Activated CD4-positive, alpha-beta T cell treated with anti-CD3 and anti-CD28 coated beads, Interleukin-2, Interleukin-6, amounts not matched to agents 100 ng/mL and 50 ng/mL, durations not matched to agents 16 hours and 8 hours (primary cell): Measurements from ENCODE around the gene FOXR1.
"Not testable (repeated sequence)": the region's sequence is repeated elsewhere in the genome, so short reads cannot be mapped to it uniquely, and the experiment has no call there.

Experiments
- DNase-seq: peaks from one replicate; pipeline ENCODE4 v3.0.0-alpha.2; 2020

Gene FOXR1

GRCh38 chr11:118998388-118998717, 26.8 kb downstream of the FOXR1 start:
- no peak for DNase-seq

- no peak for DNase-seq
These were observed 27.3 kb downstream of the FOXR1 start for GRCh38 chr11:118998822-118999221.

GRCh38 chr11:119000906-119001305, 29.3 kb downstream of the FOXR1 start:
- DNase-seq: no peak

DNA sequence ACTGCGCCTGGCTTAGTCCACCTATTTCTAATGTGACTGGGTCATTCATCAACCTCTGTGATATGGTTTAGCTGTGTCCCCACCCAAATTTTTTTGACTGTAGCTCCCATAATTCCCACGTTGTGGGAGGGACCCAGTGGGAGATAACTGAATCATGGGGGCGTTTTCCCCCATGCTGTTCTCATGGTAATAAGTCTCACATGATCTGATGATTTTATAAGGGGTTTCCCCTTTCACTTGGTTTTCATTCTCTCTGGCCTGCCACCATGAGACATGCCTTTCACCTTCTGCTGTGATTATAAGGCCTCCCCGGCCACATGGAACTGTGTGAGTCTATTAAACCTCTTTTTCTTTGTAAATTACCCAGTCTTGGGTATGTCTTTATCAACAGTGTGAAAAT, 35.1 kb downstream of the FOXR1 start:
- no peak for DNase-seq

DNA sequence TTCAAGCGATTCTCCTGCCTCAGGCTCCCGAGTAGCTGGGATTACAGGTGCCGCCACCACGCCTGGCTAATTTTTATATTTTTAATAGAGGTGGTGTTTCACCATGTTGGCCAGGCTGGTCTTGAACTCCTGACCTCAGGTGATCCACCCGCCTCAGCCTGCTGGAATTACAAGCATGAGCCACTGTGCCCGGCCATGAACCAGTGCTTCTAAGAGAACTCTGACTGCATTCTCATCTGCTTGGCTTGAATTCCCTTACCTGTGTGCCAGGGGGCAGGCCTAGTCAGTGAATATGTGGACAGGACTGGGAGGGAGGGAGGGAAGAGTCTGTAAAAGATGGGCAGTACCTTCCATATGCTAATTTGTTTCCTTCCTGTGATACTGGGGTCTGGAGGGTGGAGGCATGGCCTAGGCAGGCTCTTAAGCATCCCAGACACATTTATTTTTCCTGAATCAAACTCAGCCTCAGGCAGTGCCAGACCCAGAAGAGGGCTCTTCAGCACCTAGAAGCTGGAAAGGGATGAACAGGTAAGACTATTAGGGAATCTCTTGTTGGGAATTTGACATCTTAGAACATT, 40.0 kb downstream of the FOXR1 start:
- no peak for DNase-seq

- DNase-seq: no peak
These were observed 41.1 kb downstream of the FOXR1 start for GRCh38 chr11:119012629-119013170.

DNA sequence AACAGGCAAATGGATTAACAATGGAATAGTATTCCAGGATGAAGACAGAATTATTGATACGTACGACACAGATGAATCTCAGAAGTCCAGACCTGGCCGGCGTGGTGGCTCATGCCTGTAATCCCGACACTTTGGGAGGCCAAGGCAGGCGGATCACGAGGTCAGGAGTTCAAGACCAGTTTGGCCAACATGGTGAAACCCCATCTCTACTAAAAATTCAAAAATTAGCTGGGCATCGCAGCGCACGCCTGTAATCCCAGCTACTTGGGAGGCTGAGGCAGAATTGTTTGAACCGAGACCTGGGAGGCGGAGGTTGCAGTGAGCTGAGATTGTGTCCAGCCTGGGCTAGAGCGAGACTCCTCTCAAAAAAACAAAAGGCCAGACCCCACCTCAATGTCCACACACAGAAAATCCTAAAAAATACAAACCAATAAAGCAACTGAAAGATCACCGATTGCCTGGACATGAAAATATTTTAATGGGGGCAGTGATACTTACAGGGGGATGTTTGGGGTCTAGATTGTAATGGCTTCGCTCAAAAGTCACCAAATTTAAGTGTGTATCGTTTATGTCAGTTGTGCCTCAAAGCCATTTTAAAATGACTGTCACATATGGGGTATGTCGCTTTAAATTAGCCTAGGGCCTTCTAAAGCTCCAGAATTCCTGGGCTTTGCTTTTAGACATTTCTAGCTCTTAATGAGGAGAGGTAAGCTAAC, 42.8 kb downstream of the FOXR1 start:
- no peak for DNase-seq

DNA sequence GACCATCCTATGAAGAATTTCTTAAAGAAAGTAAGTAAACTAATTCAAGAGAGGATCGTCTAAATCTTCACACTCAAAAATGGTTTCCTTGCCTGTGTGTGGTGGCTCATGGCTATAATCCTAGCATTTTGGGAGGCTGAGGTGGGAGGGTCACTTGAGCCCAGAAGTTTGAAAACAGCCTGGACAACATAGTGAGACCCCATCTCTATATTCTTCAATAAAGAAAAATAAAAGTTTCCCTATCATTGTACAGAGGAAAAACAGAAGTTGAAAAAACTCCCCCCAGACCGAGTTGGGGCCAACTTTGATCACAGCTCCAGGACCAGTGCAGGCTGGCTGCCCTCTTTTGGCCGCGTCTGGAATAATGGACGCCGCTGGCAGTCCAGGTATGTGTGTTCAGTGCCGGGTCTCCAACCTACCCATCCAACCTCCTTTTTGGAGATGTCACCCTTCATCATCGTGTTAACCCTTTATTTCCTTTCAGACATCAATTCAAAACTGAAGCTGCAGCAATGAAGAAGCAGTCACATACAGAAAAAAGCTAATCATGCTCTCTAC, 43.6 kb downstream of the FOXR1 start:
- no peak for DNase-seq

GRCh38 chr11:119016216-119017009, 44.9 kb downstream of the FOXR1 start:
- DNase-seq: no peak

- not testable (repeated sequence) for DNase-seq
These were observed 45.8 kb downstream of the FOXR1 start for GRCh38 chr11:119017377-119017776.

GRCh38 chr11:119018074-119018938, 46.7 kb downstream of the FOXR1 start, which contains the start of the genes RPS25 and TRAPPC4:
RPS25 (minus strand) TSS chr11:119018343; CDS start chr11:119018284, 59 bp downstream.
TRAPPC4 (plus strand) TSS chr11:119018766; CDS start chr11:119018796, 30 bp downstream.
- DNase-seq: peak; percentile 97

DNA sequence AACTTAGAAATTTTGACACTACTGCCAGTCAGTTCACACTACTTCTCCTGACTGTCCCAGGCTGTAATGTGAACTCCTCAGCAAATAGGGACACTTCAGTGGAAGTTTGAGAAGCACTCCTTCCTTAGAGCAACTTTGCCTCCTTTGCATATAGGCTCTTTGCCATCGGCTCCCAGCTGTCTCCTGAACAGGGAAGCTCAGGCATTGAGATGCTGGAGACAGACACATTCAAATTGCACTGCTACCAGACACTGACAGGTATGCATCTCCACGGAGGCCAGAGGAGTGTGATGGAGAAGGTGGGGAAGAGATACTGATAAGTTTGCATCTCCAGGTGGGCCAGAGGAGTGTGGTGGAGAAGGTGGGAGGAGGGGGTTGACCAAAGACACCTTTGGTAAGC, 48.4 kb downstream of the FOXR1 start:
- DNase-seq: no peak

DNA sequence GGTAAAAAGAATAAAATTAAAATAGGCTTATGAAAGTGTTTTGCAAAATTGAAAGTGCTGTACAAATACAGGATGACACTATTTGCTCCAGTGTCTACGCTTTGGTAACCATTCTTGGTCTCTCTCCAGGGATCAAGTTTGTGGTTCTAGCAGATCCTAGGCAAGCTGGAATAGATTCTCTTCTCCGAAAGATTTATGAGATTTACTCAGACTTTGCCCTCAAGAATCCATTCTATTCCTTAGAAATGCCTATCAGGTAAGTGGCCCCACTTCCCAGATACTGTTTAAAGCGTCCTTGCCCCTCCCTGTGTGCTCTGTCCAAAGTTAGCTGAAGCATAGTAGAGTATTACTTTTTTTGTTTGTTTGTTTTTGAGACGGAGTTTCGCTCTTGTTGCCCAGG, 50.1 kb downstream of the FOXR1 start:
- DNase-seq: no peak

GRCh38 chr11:119023741-119024140, 52.2 kb downstream of the FOXR1 start:
- no peak for DNase-seq

GRCh38 chr11:119024430-119025098, 53.0 kb downstream of the FOXR1 start:
- no peak for DNase-seq

- DNase-seq: no peak
These were observed 53.5 kb downstream of the FOXR1 start for GRCh38 chr11:119025099-119025473.

GRCh38 chr11:119025541-119025940, 54.0 kb downstream of the FOXR1 start:
- DNase-seq: no peak

DNA sequence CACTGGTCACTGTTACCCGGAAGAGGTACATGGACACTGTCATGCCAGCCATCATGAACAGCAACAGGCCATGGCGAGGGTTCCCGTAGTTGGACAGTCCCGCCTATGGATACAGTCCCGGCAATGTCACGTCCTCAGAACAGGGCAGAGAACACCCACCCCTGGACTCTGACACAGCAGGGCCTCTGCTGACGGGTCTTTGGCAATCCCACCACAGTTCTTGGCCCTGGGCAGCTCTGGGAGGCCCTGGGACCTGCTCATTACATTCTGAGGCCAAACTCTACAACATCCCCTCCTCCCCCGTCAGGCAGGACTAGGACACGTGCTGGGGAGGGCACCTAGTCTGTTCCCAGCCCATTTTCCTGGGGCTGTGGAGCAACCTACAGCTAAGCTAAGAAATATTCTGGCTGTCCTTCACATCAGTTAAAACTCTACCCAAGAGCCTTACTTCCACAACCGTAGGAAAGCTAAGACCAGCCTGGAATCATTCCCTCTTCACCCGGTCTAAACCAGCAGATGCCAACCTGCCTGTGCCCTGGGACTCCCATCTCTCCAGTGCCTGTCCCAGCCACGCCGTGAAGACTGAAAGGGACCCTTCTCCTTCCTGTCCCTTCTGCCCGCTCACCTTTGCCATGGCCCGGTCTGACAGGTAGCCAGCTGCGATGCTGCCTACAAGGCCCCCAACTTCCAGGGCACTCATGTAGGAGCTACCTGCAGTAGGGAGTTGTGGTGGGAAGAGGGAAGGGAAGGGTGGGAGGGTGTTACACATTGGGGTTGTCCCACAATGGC, 54.6 kb downstream of the FOXR1 start:
- no peak for DNase-seq

- DNase-seq: no peak
These were observed 55.4 kb downstream of the FOXR1 start for GRCh38 chr11:119026970-119027369.

- DNase-seq: no peak
These were observed 56.2 kb downstream of the FOXR1 start for GRCh38 chr11:119027561-119028345.
